HL-60 (cell line): ENCODE data around the gene OSBPL6.

Experiments
- CTCF ChIP-seq: IDR thresholded peaks from one replicate; pipeline ENCODE4 v1.5.1; 2011; ENCODE audit warnings: low read length, control low read depth, inconsistent platforms; ENCODE audit not compliant: insufficient read depth
- REST ChIP-seq: IDR thresholded peaks from 2 replicates; pipeline ENCODE4 v1.6.1; 2012; ENCODE audit warnings: low read depth; ENCODE audit not compliant: insufficient replicate concordance
- SPI1 ChIP-seq: IDR thresholded peaks from 2 replicates; pipeline ENCODE4 v1.6.1; 2012; ENCODE audit warnings: low read depth, mild to moderate bottlenecking, borderline replicate concordance

DNA sequence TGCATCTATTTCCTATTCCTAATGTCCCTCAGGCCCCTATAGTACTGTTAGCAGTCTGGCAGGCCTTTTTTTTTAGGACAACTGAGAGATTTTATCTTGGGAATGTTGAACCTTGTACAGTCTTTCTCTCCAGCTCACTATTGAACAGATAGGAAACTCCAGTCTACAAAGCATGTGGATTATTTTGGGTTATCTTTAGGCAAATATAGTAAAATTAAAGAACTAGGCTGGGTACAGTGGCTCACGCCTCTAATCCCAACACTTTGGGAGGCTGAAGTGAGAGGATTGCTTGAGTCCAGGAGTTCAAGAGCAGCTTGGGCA lies 102.7 kb downstream of the OSBPL6 start:
- TF ChIP-seq CTCF (no peak), REST (no peak), SPI1 (no peak)
